Activated CD4-positive, alpha-beta T cell treated with anti-CD3 and anti-CD28 coated beads, Interleukin-10, Interleukin-2, amounts not matched to agents 100 ng/mL and 50 ng/mL, durations not matched to agents 16 hours and 8 hours (primary cell): ENCODE measurements around the gene ZNF784.

ENCODE experiments used
- DNase-seq: peaks from one replicate; pipeline ENCODE4 v3.0.0-alpha.2; 2020

Gene ZNF784

GRCh38 chr19:55617426-55617825 is 6.9 kb downstream of the ZNF784 start:
- DNase-seq, result no peak

- DNase-seq, result no peak
These were observed 7.9 kb downstream of the ZNF784 start for GRCh38 chr19:55616395-55616875.

- no peak for DNase-seq
These were observed 8.6 kb downstream of the ZNF784 start for GRCh38 chr19:55615543-55616394.

- no peak for DNase-seq
These were observed 9.4 kb downstream of the ZNF784 start for GRCh38 chr19:55614711-55615542.

GRCh38 chr19:55613930-55614710 is 10.2 kb downstream of the ZNF784 start:
- DNase-seq, result no peak

GRCh38 chr19:55613396-55613795 is 11.0 kb downstream of the ZNF784 start:
- DNase-seq, result no peak

GRCh38 chr19:55611983-55612645 is 12.3 kb downstream of the ZNF784 start:
- no peak for DNase-seq

- no peak for DNase-seq
These were observed 12.9 kb downstream of the ZNF784 start for GRCh38 chr19:55611300-55611982.

GRCh38 chr19:55609326-55609725 is 15.0 kb downstream of the ZNF784 start:
- no peak for DNase-seq

- DNase-seq, result no peak
These were observed 17.5 kb downstream of the ZNF784 start for GRCh38 chr19:55606817-55607216.

- DNase-seq, result no peak
These were observed 17.9 kb downstream of the ZNF784 start for GRCh38 chr19:55606471-55606787.

- peak; percentile 78 for DNase-seq
These were observed 18.5 kb downstream of the ZNF784 start, which contains the start of gene ZNF865 for GRCh38 chr19:55605637-55606470. ZNF865 (plus strand) TSS chr19:55605647; CDS start chr19:55613619, 7,972 bp downstream.

GRCh38 chr19:55605207-55605636 is 19.1 kb downstream of the ZNF784 start:
- peak; percentile 99 for DNase-seq

- no peak for DNase-seq
These were observed 20.6 kb downstream of the ZNF784 start for GRCh38 chr19:55603581-55604292.

- DNase-seq, result no peak
These were observed 21.3 kb downstream of the ZNF784 start for GRCh38 chr19:55603115-55603514.

- DNase-seq, result no peak
These were observed 22.0 kb downstream of the ZNF784 start for GRCh38 chr19:55602104-55603001.

- DNase-seq, result no peak
These were observed 23.3 kb downstream of the ZNF784 start for GRCh38 chr19:55601084-55601483.

GRCh38 chr19:55600662-55601028 is 23.7 kb downstream of the ZNF784 start:
- no peak for DNase-seq
